8988T (cell line): ENCODE data around the gene RFWD3.

Experiments
- DNase-seq: peaks from one replicate; pipeline ENCODE4 v3.0.0; 2011

The RFWD3 gene

GRCh38 chr16:74575807-74576643 lies 90.7 kb downstream of the RFWD3 start:
- DNase-seq: no peak

- DNase-seq: no peak
Measured at GRCh38 chr16:74575175-74575806, 91.4 kb downstream of the RFWD3 start.

- no peak for DNase-seq
Measured at GRCh38 chr16:74574146-74574545, 92.5 kb downstream of the RFWD3 start.

- no peak for DNase-seq
Measured at GRCh38 chr16:74573622-74574021, 93.1 kb downstream of the RFWD3 start.
